Inflammatory macrophage treated with lipopolysaccharide for 4 hours (primary cell): ENCODE results near the gene SYT5.
"Not testable (repeated sequence)": the region's sequence is repeated elsewhere in the genome, so short reads cannot be mapped to it uniquely, and the experiment has no call there.

Experiments
- DNase-seq: peaks from one replicate; pipeline ENCODE4 v3.0.0-alpha.2; 2020

SYT5 gene

DNA sequence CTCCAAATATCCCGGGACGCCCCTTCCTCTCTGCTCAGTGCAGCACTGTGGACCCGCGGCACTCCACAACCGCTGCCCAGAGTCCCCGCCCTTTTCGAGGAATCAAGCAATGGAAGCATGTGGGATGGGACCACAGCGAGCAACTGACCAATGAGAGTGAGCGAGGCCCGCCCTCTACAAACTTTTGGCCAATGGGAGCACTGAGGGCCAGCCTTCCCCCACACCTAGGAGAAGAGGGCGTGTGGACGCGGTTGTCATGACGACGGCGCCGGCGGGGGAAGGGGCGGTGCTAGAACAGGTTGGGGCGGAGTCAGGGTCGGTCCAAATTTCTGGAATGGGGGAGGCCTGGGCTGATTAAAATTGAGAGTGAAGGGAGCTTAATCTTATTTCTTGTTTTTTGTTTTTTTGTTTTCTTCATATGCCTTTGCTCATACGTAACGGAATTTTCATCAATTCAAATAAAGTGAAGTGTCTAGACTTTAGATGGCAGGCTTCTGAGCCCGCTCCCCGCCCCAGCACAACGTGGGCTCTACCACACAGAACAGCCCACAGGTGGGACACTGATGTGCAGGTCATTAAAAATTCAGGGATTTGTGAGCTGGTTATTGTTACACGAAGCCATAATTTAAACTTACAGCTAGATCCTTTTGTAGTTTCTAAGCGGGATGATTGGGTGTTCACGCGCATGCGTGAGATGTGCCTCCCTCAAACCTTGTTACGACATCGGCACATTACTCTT is 13.4 kb downstream of the SYT5 start, which contains the start of gene DNAAF3:
Gene DNAAF3 (minus strand): TSS at position 84 of the 739 bp plus-strand sequence. CDS start 200 bp downstream, outside the sequence.
- DNase-seq: peak; percentile 92

DNA sequence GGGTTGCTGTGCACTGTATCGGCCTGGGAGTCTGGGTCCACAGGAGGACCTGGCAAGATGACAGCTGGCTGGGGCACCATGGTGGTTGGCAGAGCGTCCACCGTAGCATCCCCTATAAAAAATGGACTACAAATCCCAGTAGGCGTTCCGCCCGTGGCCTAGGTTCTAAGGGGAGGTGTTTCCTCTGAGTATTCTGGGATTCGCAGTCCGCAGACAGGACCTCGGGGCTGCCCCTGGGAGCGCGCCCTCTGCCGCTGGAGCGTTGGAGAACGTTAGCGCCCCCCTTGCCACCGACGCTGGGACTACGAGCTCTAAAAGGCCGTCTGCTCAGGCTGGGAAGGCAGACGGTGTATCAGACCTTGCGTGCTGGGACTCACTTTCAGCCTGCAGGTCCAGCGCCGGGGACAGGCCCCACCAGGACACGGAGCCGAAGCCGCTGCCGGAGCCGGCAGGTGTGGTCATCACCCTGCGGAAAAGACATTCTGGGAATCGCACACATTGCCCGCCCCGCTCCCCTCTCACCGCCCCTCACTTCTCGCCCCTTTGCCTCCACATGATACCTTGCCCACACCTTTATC is 14.0 kb downstream of the SYT5 start:
- peak; percentile 46 for DNase-seq

DNA sequence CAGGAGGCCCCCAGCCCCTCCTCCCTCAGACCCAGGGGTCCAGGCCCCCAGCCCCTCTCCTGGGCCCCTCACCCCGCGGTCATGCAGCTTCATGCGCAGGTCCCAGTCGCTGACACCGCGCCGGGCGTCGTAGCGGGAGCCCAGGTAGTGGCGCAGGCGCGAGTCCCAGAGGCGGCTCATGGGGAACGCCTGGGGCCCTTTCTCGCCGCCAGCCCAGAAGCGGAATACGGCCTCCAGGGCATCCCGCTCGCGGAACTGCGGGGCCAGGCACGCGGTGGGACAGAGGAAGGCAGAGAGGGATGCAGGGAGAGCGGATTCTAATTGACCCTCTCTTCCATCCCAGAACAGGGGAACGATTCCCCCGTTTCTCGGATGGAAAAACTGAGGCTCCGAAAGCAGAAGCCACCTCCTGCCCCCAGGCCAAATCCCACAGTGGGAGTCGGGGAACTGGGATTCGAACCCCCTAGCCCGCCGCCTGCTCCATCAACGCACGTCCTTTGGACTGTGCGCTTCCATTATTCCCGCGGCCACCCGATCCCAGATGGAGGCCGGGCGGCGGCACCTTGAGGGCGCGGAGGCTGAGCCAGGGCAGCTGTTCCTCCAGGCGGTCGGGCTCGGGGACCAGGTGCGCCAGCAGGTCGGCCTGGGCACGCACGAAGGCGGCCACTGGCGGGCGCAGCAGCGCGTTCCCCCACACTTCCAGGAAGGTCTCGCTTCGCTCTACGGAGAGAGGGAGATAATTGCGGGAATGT is 18.3 kb downstream of the SYT5 start:
- DNase-seq: no peak

DNA sequence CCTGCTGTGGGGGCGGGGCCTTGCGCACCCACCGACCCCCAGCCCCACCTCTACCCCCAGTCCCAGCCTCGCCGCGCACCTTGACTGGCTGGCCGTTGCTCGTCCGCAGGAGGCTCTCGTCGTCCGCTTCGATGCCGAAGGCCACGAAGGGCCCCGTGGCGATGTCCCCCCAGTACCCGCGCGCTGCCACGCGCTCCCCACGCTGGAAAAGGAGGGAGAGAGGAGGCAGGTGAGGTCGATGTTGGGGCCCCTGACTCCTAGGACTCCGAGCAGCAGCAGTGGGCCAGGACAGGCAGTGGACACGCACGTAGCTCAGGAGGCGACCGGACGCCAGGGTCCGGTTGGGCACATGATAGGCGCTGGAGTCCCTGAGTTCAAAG is 19.1 kb downstream of the SYT5 start:
- DNase-seq: no peak

DNA sequence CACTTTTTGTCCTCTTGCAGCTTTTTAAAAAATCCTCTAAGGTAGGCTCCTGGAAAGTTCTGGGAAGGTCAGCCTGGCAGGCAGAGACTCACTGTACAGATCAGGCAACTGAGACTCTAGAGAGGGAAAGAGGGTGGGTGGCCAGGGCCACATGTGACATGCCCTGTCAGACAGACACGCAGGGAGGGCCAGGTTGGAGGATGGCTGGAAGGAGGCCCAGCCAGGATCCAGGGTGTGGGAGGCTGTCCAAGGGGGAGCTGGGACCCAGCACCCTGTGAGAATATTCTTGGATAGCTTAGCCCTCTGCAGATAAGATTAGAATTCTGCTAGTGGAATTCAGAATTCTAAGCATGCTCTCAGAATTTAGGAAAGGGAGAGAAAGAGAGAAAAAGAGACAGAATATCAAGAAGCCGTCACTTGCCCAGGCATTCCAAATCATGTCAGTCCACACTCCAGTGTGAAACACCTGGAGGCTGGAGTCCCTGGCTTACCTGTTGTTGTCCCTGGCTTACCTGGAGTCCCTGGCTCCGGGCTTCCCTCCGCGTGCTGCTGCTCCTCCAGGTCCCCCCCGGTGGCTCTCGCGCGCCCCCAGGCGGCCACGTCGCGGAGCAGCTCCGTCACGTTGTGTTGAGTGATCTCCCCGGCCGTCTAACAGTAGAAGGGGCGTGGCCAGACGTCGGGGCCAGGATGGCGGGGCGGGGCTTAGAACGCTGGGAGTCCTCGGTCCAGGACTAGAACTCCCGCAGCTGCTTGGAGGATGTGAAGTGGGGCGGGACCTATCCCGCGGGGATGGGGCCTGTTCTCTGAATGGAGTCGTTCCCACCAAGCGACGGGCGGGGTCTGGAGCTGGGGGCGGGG is 19.7 kb downstream of the SYT5 start:
- peak; percentile 90 for DNase-seq

DNA sequence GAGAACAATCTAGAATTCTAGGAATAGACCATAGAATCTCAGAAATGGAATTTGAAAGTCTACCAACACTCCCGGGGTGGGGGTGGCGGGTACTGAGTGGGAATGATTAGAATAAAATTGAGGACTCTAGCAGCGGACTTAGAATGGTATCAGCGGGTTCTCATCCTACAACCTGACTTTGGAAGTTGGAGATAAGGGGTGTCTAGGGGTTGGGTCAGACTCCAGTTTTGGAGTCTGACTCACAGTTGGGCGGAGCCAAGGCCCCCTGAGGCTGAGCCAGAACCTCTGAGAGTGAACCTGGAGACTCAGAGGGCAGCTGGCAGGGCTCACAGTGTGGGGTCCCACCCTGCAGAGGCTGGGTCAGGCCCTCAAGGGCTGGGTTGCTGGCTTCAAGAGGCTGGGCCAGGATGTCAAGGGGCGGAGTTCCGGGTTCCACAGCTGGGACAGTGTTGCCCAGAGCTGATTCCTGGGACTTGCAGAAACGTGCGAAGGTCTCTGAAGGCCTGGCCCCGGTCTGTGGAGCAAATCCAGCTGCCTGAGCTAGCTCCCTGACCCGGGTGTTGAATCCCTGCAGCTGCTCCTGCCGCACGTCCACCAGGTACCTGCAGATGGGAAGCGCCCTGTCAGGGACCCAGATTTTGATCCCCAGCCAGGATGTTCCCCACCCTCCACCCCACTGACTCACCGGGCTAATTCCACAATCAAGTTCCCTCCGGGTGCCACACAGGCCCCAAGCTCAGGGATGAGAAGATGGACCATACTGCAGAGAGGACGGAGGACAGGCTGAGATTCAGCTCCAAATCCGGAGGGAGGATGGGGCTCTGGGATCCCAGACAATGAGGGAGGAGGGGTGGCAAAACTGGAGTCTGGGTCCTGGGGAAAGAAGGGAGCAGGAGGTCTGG is 21.0 kb downstream of the SYT5 start:
- DNase-seq: no peak

DNA sequence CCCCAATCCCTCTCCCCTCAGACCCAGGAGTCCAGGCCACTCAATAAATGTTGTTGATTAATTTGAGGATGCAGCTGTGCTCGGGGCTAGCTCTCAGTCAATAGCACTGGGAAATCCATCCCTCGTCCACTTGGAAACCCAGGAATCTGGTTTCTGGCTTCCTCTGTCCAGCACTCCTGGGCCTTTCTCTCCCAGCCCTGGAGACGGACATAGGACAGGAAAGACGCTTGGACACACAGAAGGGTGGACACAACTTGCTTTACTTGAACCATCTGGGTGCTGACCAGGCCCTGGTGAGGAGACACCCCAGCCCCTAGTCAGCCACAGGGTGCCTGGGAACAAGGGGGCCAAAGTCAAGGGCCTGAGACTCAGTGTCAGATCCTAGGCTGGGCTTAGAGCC is 21.7 kb downstream of the SYT5 start:
- DNase-seq: no peak

DNA sequence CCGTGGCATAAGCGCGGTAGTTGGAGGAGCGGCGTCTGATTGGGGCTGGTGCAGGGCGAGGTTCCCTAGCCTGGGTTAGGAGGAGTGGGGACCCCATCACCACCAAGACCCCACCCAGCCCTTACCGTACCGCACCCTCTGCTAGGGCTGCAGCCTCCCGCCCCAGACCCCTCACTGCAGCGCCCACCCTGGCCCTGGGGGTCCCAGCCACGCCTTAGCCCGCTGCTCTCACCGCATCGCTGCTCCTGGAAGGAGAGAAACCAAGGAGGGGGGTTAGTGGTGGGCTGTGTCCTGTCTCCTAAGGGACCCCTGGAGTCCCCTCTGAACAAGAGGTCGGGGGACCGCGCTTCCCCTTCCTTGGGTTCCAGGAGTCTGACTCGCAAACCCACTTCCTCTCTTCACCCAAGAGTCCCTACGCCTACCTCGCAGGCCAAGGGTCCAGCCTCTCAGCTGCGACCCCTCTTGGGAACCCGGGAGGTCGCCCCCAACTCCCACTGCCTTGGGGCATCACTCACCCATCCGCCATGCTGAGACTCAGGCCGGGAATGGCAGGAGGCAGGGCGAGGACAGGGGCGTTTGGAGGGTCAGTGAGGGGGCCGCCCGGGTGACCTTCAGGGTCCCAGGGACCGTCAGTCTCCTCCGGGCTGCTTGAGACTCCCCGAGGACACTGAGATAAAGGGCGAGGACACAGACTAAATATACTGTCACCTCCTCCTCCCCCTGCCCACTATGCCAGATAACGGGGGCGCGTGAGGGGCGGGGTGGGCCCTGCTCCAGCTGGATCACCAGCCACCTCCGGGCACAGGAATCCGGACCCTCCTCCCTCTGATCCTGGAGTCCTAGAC is 22.8 kb downstream of the SYT5 start, which contains the start of gene TNNI3:
Gene TNNI3 (minus strand): TSS at position 669 of the 845 bp plus-strand sequence. CDS start 143 bp downstream, at position 526.
- no peak for DNase-seq

DNA sequence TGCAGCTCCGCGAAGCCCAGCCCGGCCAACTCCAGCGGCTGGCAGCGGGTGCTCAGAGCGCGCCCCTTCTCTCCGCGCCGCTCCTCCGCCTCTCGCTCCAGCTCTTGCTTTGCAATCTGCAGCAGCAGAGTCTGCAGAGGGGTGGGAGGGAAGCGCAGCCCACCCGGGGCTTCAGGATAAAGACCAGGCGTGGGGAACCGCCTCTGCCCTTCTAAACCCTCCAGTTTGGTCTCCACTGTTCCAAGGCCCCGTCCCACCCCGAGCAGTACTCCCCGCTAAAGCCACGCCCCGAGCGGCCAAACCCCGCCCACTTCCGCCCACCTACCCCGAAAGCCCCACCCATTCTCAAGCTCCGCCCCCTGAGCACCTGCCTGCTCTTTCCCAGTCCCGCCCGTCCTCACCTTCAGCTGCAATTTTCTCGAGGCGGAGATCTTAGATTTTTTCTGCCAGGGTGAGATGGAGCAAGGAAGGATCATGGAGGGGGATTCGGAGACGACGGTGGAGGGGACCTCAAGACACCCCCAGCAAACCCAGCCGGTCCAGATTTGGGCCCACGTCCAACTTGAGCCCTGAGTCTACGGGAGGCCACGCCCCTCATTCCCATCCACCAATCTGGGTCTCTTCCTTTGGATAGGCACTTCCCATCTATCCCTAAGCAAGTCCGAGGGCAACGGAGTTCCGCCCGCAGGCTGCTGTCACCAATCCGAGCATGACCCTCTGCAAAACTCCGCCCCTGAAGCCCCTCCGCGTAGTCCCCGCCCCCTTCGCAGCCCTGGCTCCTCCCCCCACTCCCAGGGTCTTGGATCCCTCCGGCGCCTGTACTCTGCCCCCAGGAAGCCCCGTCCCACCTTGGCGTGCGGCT is 23.7 kb downstream of the SYT5 start:
- peak; percentile 39 for DNase-seq

DNA sequence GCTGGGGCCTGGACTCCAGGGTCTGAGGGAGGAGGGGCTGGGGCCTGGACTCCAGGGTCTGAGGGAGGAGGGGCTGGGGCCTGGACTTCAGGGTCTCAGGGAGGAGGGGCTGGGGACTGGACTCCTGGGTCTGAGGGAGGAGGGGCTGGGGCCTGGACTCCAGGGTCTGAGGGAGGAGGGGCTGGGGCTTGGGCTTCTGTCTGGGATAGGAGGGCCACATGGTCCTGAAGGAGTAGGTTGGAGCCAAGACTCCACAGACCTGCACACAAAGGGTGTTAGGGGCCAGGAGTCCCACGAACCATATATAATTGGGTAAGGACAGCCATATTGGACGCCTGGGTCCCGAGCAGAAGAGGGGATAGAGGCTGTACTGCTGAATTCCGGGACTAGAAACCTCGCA is 24.3 kb downstream of the SYT5 start:
- not testable (repeated sequence) for DNase-seq

DNA sequence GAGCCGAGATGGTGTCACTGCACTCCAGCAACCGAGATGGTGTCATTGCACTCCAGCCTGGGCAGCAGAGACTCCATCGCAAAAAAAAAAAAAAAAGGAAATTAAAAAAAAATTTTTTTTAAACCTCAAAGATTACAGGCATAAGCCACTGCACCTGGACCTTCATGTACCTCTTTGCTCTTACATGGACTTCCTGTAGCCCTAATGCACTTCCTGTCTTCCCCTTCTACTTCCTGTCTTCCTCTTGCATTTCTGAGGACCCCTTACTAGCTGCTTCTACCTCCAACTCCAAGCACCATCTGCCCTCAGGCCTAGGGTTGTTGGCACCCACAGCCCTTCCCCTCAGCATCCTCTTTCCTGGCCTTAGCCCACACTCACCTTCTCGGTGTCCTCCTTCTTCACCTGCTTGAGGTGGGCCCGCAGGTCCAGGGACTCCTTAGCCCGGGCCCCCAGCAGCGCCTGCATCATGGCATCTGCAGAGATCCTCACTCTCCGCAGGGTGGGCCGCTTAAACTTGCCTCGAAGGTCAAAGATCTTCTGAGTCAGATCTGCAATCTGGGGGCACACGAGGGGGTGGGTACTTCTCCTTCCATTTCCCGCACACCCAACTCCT is 26.3 kb downstream of the SYT5 start:
- no peak for DNase-seq

DNA sequence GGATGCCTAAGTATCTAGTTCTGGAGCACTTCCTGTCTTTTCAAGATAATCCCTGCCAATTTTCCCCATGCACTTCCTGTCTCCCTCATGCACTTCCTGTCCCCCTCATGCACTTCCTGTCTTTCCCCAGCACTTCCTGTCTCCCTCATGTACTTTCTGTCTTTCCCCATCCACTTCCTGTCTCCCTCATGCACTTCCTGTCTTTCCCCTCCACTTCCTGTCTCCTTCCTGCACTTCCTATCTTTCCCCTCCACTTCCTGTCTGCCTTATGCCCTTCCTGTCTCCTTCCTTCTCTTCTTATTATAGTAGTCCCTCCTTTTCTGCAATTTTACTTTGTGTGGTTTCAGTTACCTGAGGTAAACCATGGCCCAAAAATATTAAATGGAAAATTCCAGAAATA is 28.1 kb downstream of the SYT5 start:
- DNase-seq: no peak

DNA sequence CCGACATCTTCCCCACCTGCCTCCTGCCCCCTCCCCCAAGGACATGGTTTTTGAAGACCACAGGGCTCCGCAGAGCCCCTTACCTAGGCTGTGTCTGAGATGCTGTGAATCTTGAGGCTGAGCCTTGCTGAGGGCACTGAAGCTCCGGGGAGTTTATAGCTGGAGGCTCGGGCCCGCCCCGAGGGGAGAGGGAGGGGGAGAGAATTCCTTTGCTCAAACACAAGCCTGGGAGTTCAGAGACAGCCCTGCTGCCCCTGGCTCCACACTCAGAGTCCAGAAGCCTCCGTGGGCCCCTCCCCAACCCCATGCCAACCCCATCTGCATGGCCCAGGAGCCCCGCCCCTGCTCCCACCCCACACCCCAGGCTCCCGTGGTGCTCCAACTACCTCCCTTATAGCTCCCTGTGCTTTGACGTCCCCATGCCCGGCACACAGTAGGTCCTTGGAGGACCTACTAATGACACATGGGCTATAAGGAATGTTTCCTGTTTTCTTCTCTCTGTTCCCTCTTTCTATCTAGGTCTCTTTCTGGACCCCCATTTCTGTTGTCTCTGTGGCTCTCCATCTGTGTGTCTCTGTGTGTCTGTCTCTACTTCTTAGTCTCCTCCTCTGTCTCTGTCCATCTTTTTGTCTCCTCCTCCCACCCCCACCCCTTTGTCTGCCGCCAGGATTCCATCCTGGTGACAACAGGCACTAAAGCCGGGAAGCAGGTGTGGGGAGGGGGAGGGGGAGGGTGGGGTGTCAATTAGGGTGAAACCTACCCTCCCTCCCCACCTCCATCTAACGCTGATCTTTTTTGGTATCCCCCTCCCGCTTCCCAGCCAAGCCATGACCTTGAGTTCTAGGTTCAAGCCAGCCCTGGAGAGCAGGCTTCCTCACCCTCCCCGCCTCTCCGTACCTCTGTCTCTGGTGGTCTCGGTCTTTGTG is 30.7 kb downstream of the SYT5 start, which contains the start of gene TNNT1:
Gene TNNT1 (minus strand): TSS at position 129 of the 926 bp plus-strand sequence. CDS start 2,049 bp downstream, outside the sequence.
- no peak for DNase-seq

DNA sequence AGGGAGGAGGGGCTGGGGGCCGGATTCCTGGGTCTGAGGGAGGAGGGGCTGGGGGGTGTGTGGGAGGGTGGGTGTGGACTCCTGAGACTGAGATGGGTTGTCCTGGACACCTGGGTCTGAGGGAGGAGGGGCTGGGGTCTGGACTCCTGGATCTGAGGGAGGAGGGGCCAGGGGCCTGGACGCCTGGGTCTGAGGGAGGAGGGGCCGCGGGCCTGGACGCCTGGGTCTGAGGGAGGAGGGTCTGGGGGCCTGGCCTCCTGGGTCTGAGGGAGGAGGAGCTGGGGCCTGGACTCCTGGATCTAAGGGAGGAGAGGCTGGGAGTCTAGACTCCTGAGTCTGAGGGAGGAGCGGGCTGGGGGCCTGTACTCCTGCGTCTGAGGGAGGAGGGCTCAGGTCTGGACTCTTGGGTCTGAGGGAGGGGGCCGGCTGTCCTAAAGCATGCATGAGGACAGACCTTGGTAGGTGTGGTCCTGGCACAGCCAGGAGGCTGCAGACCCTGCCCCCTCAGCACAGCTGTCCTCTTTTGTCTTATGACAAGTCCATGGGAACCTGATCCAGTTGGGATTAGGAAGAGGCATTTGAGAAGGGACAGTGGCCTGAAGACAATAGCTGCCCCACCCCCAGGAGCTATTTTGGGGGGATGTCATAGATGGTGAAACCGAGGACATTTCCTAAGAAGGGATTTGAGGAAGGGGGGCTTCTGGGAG is 32.4 kb downstream of the SYT5 start:
- DNase-seq: no peak

DNA sequence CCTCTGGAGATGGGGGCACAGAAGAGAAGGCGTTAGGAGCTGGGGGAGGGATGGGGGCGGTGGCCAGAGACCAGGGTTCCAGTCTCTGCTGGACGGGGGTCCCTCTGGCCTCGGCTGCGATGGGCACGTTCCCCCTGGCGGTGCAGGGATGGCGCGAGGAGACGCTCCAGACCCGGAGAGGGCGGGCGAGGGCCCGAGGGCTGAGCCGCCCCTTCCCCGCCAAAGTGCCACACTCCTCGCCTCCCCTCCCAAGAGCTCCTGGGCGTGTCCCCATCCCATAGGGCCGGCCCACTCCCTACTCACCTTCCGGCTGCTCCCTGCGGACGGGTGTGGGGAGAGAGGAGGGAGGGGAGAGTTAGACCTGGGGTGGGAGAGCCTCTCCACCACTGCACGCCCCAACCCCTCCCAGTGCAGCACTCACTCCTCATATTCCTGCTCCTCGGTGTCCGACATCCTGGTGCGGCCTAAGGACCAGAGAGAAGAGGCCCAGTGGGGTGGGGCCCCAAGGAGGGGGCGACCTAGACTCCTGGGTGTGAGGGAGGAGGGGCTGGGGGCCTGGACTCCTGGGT is 33.3 kb downstream of the SYT5 start:
- DNase-seq: no peak

DNA sequence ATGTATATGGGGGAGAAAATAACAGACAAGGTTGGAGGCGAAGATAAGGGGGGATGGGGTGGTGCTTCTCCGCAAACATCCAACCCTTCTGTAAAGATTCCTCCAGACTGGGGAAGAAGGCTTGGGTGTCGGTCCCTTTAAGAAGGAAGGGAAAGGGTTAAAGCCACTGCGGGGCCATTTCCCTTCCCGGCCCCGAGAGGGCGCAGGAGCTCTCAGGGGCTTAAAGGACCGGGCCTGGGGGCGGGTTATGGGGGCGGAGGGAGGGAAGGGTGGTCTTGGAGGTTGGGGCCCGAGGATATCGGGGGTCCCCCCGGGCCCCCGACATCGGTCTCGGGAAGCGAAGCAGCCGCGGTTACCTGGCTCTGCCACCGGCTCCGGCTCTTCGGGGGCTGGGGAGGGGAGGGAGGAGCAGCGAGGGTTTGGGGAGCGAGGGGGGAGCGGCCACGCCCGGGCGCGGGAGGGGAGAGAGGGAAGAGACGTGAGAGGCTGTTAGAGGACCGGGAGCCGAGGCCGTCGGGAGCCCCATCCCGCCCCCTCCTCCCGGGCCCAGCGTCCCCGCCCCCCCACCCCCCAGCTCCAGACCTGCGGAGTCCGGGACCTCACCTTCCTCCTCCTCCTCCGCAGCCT is 33.9 kb downstream of the SYT5 start:
- DNase-seq: peak; percentile 25
